ENCODE results near the gene CALY. TPM values are rescaled to one million over a fixed set of nuclear protein-coding genes. Genes with fewer than 3 reads are reported as not detected.

CALY gene
- total RNA-seq, 1 experiment from 2014 or later = 0.47 TPM

GRCh38 chr10:133299224-133299623, 37.5 kb downstream of the CALY start:
- no peaks in the 10 kb centered on the region for H3K9me3 ChIP-seq (ENCODE audit: control insufficient read depth in 1 of 2, insufficient read depth in 1 of 2, low read depth in 1 of 2, low read length in 2 of 2)
- BruUV-seq (replicated peaks) = no TSS peak
- H3K27ac ChIP-seq (ENCODE audit: low read depth, low read length) = no peak overlapping the region
- no peaks in the 10 kb centered on the region for H3K27me3 ChIP-seq (ENCODE audit: insufficient read depth, low read length)
- ChIA-PET CTCF (no interaction called here), RAD21 (ENCODE audit: low non-redundant PET in 1 of 2, low total read pairs in 2 of 2, uncharacterized antibody in 2 of 2, unreplicated experiment in 2 of 2) (no interaction called here), POLR2A (no interaction called here)
- no peak overlapping the region for H3K4me2 ChIP-seq (ENCODE audit: low read length)
- no peaks in the 10 kb centered on the region for H3K9me2 ChIP-seq (ENCODE audit: insufficient read depth)
- intact Hi-C loops (cut with micrococcal nuclease) = no loop called here
- H3K4me3 ChIP-seq (replicated peaks in 1 of 2; ENCODE audit: low read depth in 1 of 2, low read length in 2 of 2) = no peak overlapping the region
- TF ChIP-seq, protein P1, sequence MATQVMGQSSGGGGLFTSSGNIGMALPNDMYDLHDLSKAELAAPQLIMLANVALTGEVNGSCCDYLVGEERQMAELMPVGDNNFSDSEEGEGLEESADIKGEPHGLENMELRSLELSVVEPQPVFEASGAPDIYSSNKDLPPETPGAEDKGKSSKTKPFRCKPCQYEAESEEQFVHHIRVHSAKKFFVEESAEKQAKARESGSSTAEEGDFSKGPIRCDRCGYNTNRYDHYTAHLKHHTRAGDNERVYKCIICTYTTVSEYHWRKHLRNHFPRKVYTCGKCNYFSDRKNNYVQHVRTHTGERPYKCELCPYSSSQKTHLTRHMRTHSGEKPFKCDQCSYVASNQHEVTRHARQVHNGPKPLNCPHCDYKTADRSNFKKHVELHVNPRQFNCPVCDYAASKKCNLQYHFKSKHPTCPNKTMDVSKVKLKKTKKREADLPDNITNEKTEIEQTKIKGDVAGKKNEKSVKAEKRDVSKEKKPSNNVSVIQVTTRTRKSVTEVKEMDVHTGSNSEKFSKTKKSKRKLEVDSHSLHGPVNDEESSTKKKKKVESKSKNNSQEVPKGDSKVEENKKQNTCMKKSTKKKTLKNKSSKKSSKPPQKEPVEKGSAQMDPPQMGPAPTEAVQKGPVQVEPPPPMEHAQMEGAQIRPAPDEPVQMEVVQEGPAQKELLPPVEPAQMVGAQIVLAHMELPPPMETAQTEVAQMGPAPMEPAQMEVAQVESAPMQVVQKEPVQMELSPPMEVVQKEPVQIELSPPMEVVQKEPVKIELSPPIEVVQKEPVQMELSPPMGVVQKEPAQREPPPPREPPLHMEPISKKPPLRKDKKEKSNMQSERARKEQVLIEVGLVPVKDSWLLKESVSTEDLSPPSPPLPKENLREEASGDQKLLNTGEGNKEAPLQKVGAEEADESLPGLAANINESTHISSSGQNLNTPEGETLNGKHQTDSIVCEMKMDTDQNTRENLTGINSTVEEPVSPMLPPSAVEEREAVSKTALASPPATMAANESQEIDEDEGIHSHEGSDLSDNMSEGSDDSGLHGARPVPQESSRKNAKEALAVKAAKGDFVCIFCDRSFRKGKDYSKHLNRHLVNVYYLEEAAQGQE (IDR thresholded peaks at IDR 0.05; ENCODE audit: low read depth) = no peak
- TF ChIP-seq ZFX (IDR thresholded peaks at IDR 0.05) (no peak), TCF7L2 (IDR thresholded peaks at IDR 0.05; ENCODE audit: borderline replicate concordance, extremely low read depth, insufficient read depth, insufficient read length) (no peak), SRF (IDR thresholded peaks at IDR 0.05; ENCODE audit: low read depth) (no peak), YY1 (IDR thresholded peaks at IDR 0.05; ENCODE audit: extremely low read depth, insufficient replicate concordance, low read depth, low read length) (no peak), CEBPB (IDR thresholded peaks at IDR 0.05; ENCODE audit: low read depth) (no peak), POLR2A (IDR thresholded peaks at IDR 0.05; ENCODE audit: borderline replicate concordance, extremely low read depth, insufficient read depth, insufficient read length) (no peak), EZH2 (IDR thresholded peaks at IDR 0.05) (no peak), ELF1 (IDR thresholded peaks at IDR 0.05; ENCODE audit: borderline replicate concordance, low read depth) (no peak), EGR1 (IDR thresholded peaks at IDR 0.05; ENCODE audit: low read depth) (no peak), CBX3 (IDR thresholded peaks at IDR 0.05; ENCODE audit: low read depth) (no peak), EZH2phosphoT487 (IDR thresholded peaks at IDR 0.05; ENCODE audit: borderline replicate concordance) (no peak)
- TF ChIP-seq, protein P2, sequence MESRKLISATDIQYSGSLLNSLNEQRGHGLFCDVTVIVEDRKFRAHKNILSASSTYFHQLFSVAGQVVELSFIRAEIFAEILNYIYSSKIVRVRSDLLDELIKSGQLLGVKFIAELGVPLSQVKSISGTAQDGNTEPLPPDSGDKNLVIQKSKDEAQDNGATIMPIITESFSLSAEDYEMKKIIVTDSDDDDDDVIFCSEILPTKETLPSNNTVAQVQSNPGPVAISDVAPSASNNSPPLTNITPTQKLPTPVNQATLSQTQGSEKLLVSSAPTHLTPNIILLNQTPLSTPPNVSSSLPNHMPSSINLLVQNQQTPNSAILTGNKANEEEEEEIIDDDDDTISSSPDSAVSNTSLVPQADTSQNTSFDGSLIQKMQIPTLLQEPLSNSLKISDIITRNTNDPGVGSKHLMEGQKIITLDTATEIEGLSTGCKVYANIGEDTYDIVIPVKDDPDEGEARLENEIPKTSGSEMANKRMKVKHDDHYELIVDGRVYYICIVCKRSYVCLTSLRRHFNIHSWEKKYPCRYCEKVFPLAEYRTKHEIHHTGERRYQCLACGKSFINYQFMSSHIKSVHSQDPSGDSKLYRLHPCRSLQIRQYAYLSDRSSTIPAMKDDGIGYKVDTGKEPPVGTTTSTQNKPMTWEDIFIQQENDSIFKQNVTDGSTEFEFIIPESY (IDR thresholded peaks at IDR 0.05; ENCODE audit: extremely low read depth, insufficient replicate concordance, low read length) = no peak
- TF ChIP-seq, protein P3, sequence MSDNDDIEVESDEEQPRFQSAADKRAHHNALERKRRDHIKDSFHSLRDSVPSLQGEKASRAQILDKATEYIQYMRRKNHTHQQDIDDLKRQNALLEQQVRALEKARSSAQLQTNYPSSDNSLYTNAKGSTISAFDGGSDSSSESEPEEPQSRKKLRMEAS (IDR thresholded peaks at IDR 0.05) = no peak
- H4K20me1 ChIP-seq (ENCODE audit: insufficient read depth) = no peaks in the 10 kb centered on the region
- ATAC-seq (no peak), DNase-seq (ENCODE audit: low read depth, low spot score) (no peak)
- peaks cover 18% of the 10 kb centered on the region for H3K79me2 ChIP-seq (ENCODE audit: insufficient read depth, low read length)
- peaks cover 0 to 4% of the 10 kb centered on the region in 2 experiments; a peak in 3 of 4 replicates for H3K36me3 ChIP-seq (ENCODE audit: control insufficient read depth in 1 of 2, insufficient read depth in 2 of 2, low read length in 2 of 2)
- no peaks in the 10 kb centered on the region for H3K4me1 ChIP-seq (ENCODE audit: control insufficient read depth in 1 of 2, insufficient read depth in 2 of 2, low read length in 2 of 2)
- H3K9ac ChIP-seq (ENCODE audit: low read length) = no peak overlapping the region
- no peak overlapping the region for H2AFZ ChIP-seq (ENCODE audit: low read depth, low read length, poor library complexity, severe bottlenecking)

All from HCT116 (cell line).